Mononuclear cell (primary cell): ENCODE data around the gene METTL1. TPM values are rescaled to one million over a fixed set of nuclear protein-coding genes. Genes with fewer than 3 reads are reported as not detected.

Experiments used
- H3K27me3 ChIP-seq: 2 replicates; pipeline ENCODE4 v1.6.0; 2011; ENCODE audit warnings: low read length, control low read depth; ENCODE audit not compliant: insufficient read depth
- H3K4me1 ChIP-seq: 2 replicates; pipeline ENCODE4 v1.5.1; 2011; ENCODE audit warnings: mild to moderate bottlenecking, low read length, control low read depth; ENCODE audit not compliant: insufficient read depth
- H3K4me3 ChIP-seq: 2 replicates; pipeline ENCODE4 v1.5.1; 2011; ENCODE audit warnings: mild to moderate bottlenecking, low read length, moderate library complexity
- H3K9me3 ChIP-seq: 2 replicates; pipeline ENCODE4 v1.5.1; 2011; ENCODE audit warnings: low read depth, mild to moderate bottlenecking, control low read depth, low read length
- total RNA-seq: library from RNA; depleted of rRNA; stranded (reverse); fragments of >200 nt; gene quantifications from one replicate; pipeline ENCODE4 v1.2.3, GENCODE V29; 2012

Gene METTL1
- total RNA-seq, 1 donor = 2.3 TPM

- Histone ChIP-seq H3K4me1 (no peaks in the 10 kb centered on the region), H3K4me3 (no peak overlapping the region), H3K27me3 (no peaks in the 10 kb centered on the region), H3K9me3 (no peaks in the 10 kb centered on the region)
Measured at GRCh38 chr12:57808351-57808750, 36.4 kb upstream of the METTL1 start.

- Histone ChIP-seq H3K4me3 (no peak overlapping the region), H3K27me3 (no peaks in the 10 kb centered on the region), H3K4me1 (no peaks in the 10 kb centered on the region), H3K9me3 (no peaks in the 10 kb centered on the region)
Measured at GRCh38 chr12:57807285-57807684, 35.4 kb upstream of the METTL1 start.

GRCh38 chr12:57806677-57807076 is 34.8 kb upstream of the METTL1 start:
- H3K4me3 ChIP-seq = no peak overlapping the region
- H3K4me1 ChIP-seq = no peaks in the 10 kb centered on the region
- H3K9me3 ChIP-seq = no peaks in the 10 kb centered on the region
- no peaks in the 10 kb centered on the region for H3K27me3 ChIP-seq

- no peaks in the 10 kb centered on the region for H3K9me3 ChIP-seq
Measured at GRCh38 chr12:57803319-57803893, 31.5 kb upstream of the METTL1 start.

GRCh38 chr12:57802607-57803006 is 30.7 kb upstream of the METTL1 start:
- peaks cover 6% of the 10 kb centered on the region for H3K4me1 ChIP-seq
- no peak overlapping the region for H3K4me3 ChIP-seq
- no peaks in the 10 kb centered on the region for H3K9me3 ChIP-seq
- H3K27me3 ChIP-seq = no peaks in the 10 kb centered on the region

More at GRCh38 chr12:57803319-57803893, 31.5 kb upstream of the METTL1 start:
- Histone ChIP-seq H3K4me3 (no peak overlapping the region), H3K27me3 (no peaks in the 10 kb centered on the region), H3K4me1 (no peaks in the 10 kb centered on the region)

- H3K4me1 ChIP-seq = peaks cover 7% of the 10 kb centered on the region
- no peaks in the 10 kb centered on the region for H3K27me3 ChIP-seq
- no peak overlapping the region for H3K4me3 ChIP-seq
- no peaks in the 10 kb centered on the region for H3K9me3 ChIP-seq
Measured at GRCh38 chr12:57800965-57801364, 29.1 kb upstream of the METTL1 start.

GRCh38 chr12:57797933-57798332 is 26.0 kb upstream of the METTL1 start:
- peaks cover 7% of the 10 kb centered on the region for H3K4me1 ChIP-seq
- H3K4me3 ChIP-seq = no peak overlapping the region
- H3K9me3 ChIP-seq = no peaks in the 10 kb centered on the region
- H3K27me3 ChIP-seq = no peaks in the 10 kb centered on the region

- Histone ChIP-seq H3K27me3 (no peaks in the 10 kb centered on the region), H3K4me1 (peaks cover 7% of the 10 kb centered on the region), H3K4me3 (no peak overlapping the region)
Measured at GRCh38 chr12:57796996-57797395, 25.1 kb upstream of the METTL1 start.

GRCh38 chr12:57795354-57795753 is 23.4 kb upstream of the METTL1 start:
- H3K9me3 ChIP-seq = no peaks in the 10 kb centered on the region
- H3K4me3 ChIP-seq = no peak overlapping the region

More at GRCh38 chr12:57796996-57797395, 25.1 kb upstream of the METTL1 start:
- H3K9me3 ChIP-seq = no peaks in the 10 kb centered on the region

GRCh38 chr12:57793920-57794319 is 22.0 kb upstream of the METTL1 start:
- H3K4me3 ChIP-seq = no peak overlapping the region
- peaks cover 7% of the 10 kb centered on the region for H3K4me1 ChIP-seq
- no peaks in the 10 kb centered on the region for H3K27me3 ChIP-seq
- no peaks in the 10 kb centered on the region for H3K9me3 ChIP-seq

More at GRCh38 chr12:57795354-57795753, 23.4 kb upstream of the METTL1 start:
- Histone ChIP-seq H3K4me1 (peaks cover 7% of the 10 kb centered on the region), H3K27me3 (no peaks in the 10 kb centered on the region)

GRCh38 chr12:57783861-57784260 is 12.0 kb upstream of the METTL1 start:
- Histone ChIP-seq H3K4me1 (peaks cover 39% of the 10 kb centered on the region), H3K27me3 (no peaks in the 10 kb centered on the region), H3K9me3 (no peaks in the 10 kb centered on the region), H3K4me3 (no peak overlapping the region)

- no peaks in the 10 kb centered on the region for H3K9me3 ChIP-seq
- H3K27me3 ChIP-seq = no peaks in the 10 kb centered on the region
- H3K4me3 ChIP-seq = peak overlapping the region; percentile 83
- peaks cover 39% of the 10 kb centered on the region for H3K4me1 ChIP-seq
Measured at GRCh38 chr12:57783466-57783801, 11.5 kb upstream of the METTL1 start.

GRCh38 chr12:57782608-57783465 is 10.9 kb upstream of the METTL1 start, which contains the start of gene TSFM:
Gene TSFM, plus strand, starts transcription at chr12:57782787. Its CDS starts 15 bp downstream, at chr12:57782802.
- Histone ChIP-seq H3K9me3 (no peaks in the 10 kb centered on the region), H3K4me3 (peak within 1 kb of the TSS; percentile 83), H3K27me3 (no peaks in the 10 kb centered on the region), H3K4me1 (peaks cover 39% of the 10 kb centered on the region)

GRCh38 chr12:57782243-57782607 is 10.3 kb upstream of the METTL1 start:
- H3K4me1 ChIP-seq = peaks cover 39% of the 10 kb centered on the region
- H3K27me3 ChIP-seq = no peaks in the 10 kb centered on the region
- H3K4me3 ChIP-seq = no peak overlapping the region
- H3K9me3 ChIP-seq = no peaks in the 10 kb centered on the region

GRCh38 chr12:57781801-57782200 is 9.9 kb upstream of the METTL1 start:
- Histone ChIP-seq H3K4me3 (no peak overlapping the region), H3K27me3 (no peaks in the 10 kb centered on the region), H3K4me1 (peaks cover 39% of the 10 kb centered on the region), H3K9me3 (no peaks in the 10 kb centered on the region)

- H3K27me3 ChIP-seq = no peaks in the 10 kb centered on the region
- peaks cover 39% of the 10 kb centered on the region for H3K4me1 ChIP-seq
- no peaks in the 10 kb centered on the region for H3K9me3 ChIP-seq
- no peak overlapping the region for H3K4me3 ChIP-seq
Measured at GRCh38 chr12:57781244-57781643, 9.3 kb upstream of the METTL1 start.
